GM11168 (cell line): ENCODE results near the gene SNRNP40.

Experiments used
- in situ Hi-C: fragments of 300-500 bp; cut with MboI; formaldehyde crosslinking; loops from one replicate; pipeline ENCODE4 v1.12.0; 2022; ENCODE audit warnings: low sequenced_read_pairs; ENCODE audit not compliant: unreplicated experiment

The SNRNP40 gene

GRCh38 chr1:31234870-31235269, 61.7 kb downstream of the SNRNP40 start:
- in situ Hi-C loops: no loop called here

- in situ Hi-C loops: no loop called here
Measured at GRCh38 chr1:31234123-31234708, 62.4 kb downstream of the SNRNP40 start.

- in situ Hi-C loops: no loop called here
Measured at GRCh38 chr1:31232689-31233088, 63.9 kb downstream of the SNRNP40 start.

GRCh38 chr1:31231802-31232201, 64.8 kb downstream of the SNRNP40 start:
- in situ Hi-C loops: no loop called here

- in situ Hi-C loops: no loop called here
Measured at GRCh38 chr1:31230378-31230777, 66.2 kb downstream of the SNRNP40 start.

GRCh38 chr1:31228986-31229385, 67.6 kb downstream of the SNRNP40 start:
- in situ Hi-C loops: no loop called here

GRCh38 chr1:31227891-31228568, 68.6 kb downstream of the SNRNP40 start:
- in situ Hi-C loops: no loop called here

- in situ Hi-C loops: no loop called here
Measured at GRCh38 chr1:31224068-31224467, 72.5 kb downstream of the SNRNP40 start.

- in situ Hi-C loops: no loop called here
Measured at GRCh38 chr1:31222176-31222575, 74.4 kb downstream of the SNRNP40 start.

GRCh38 chr1:31221072-31221471, 75.5 kb downstream of the SNRNP40 start:
- in situ Hi-C loops: no loop called here

- in situ Hi-C loops: no loop called here
Measured at GRCh38 chr1:31219489-31219888, 77.1 kb downstream of the SNRNP40 start.

GRCh38 chr1:31218705-31219104, 77.9 kb downstream of the SNRNP40 start:
- in situ Hi-C loops: no loop called here

- in situ Hi-C loops: no loop called here
Measured at GRCh38 chr1:31216016-31216415, 80.6 kb downstream of the SNRNP40 start.

GRCh38 chr1:31215065-31215570, 81.5 kb downstream of the SNRNP40 start:
- in situ Hi-C loops: no loop called here

- in situ Hi-C loops: no loop called here
Measured at GRCh38 chr1:31214316-31215064, 82.1 kb downstream of the SNRNP40 start.
